ENCODE measurements around the gene CRIP3. TPM values are rescaled to one million over a fixed set of nuclear protein-coding genes. Genes with fewer than 3 reads are reported as not detected.

The CRIP3 gene
- total RNA-seq, 1 experiment from 2014 or later, result 5.7 TPM

DNA sequence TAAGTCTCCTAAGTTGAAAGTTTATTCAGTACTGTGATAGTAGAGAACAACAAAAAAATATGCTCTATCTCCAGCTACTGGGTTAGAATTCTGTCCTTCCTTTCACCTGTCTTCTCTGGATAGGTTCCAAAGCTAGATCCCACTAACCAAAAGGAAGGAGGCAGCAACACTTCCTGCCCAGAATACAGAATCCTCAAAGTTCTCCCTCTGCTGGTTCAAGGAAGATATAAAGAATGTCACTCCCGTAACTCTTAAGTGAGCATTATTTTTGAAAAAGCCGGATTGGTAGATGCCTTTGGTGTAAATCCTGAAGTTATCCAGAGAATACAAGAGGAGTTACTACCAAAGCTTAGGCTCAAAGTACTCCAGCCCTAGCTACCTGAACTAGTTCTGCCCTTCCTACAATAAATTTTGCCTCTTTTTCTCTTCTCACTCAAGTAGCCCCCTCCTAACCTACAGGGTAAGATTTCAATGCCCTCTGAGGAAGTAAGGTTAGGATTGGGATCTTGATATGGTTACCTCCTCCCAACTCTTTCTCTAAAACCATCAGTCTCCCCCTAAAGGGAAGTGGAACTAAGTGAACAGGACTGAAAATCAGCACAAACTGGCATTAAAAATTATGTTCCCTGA, 26.0 kb upstream of the CRIP3 start:
- no peaks in the 10 kb centered on the region for H3K79me2 ChIP-seq (ENCODE audit: low read depth)
- POLR2A ChIA-PET (ENCODE audit: unreplicated experiment), result no interaction called here
- no peak overlapping the region for H3K4me2 ChIP-seq
- no peaks in the 10 kb centered on the region for H3K9me3 ChIP-seq (ENCODE audit: insufficient read depth, low read depth)
- CTCF ChIA-PET, result interaction anchor here (0.5 to 1.9 kb wide), 5 partner anchors 27 to 172 kb away, joined by 3 to 5 read pairs (median 3); no protein-coding TSS in a partner anchor
- H3K27ac ChIP-seq, result no peak overlapping the region
- no peaks in the 10 kb centered on the region for H3K36me3 ChIP-seq (ENCODE audit: low read depth)
- H3K4me3 ChIP-seq, result no peak overlapping the region
- H3K27me3 ChIP-seq (ENCODE audit: insufficient read depth, low read depth), result no peaks in the 10 kb centered on the region
- peak; percentile 12 to 60 for DNase-seq
- intact Hi-C loops (cut with micrococcal nuclease; ENCODE audit: unreplicated experiment), result loop anchor here (1.0 kb wide), 1 partner anchor 71 kb away; no protein-coding TSS in a partner anchor
- no peaks in the 10 kb centered on the region for H3K4me1 ChIP-seq (replicated peaks; ENCODE audit: insufficient read depth)
- no peaks in the 10 kb centered on the region for H4K20me1 ChIP-seq (ENCODE audit: insufficient read depth)
- no peak for TF ChIP-seq EZH2 (IDR thresholded peaks at IDR 0.05; ENCODE audit: low read depth)
- TF ChIP-seq, protein P1, sequence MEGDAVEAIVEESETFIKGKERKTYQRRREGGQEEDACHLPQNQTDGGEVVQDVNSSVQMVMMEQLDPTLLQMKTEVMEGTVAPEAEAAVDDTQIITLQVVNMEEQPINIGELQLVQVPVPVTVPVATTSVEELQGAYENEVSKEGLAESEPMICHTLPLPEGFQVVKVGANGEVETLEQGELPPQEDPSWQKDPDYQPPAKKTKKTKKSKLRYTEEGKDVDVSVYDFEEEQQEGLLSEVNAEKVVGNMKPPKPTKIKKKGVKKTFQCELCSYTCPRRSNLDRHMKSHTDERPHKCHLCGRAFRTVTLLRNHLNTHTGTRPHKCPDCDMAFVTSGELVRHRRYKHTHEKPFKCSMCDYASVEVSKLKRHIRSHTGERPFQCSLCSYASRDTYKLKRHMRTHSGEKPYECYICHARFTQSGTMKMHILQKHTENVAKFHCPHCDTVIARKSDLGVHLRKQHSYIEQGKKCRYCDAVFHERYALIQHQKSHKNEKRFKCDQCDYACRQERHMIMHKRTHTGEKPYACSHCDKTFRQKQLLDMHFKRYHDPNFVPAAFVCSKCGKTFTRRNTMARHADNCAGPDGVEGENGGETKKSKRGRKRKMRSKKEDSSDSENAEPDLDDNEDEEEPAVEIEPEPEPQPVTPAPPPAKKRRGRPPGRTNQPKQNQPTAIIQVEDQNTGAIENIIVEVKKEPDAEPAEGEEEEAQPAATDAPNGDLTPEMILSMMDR (conservative IDR thresholded peaks at IDR 0.05), result peak; percentile 74
- no TSS peak for BruUV-seq (replicated peaks)
- no peak overlapping the region for H2AFZ ChIP-seq
- no peaks in the 10 kb centered on the region for H3F3A ChIP-seq (ENCODE audit: insufficient read depth, low read depth)
- no peaks in the 10 kb centered on the region for H3K9me2 ChIP-seq (ENCODE audit: insufficient read depth)

DNA sequence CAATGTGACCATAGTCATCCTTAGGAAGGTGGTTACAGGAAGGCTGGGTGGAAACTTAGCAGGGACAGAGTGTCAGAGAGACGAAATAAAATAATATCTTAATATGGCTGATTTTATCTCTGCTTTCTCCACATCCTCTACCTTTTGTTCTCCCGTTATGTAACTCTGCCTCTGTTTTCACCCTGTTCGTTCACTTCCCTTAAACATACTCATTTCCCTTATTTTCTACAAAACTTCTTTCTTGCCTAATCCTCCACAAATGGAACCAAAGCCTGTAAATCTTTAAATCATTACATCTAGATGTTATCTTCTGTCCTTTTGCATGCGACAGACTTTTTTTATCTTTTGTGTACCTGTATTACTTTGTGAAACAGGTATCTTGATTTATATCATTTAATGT, 23.3 kb upstream of the CRIP3 start:
- TF ChIP-seq, protein P1 (conservative IDR thresholded peaks at IDR 0.05), result no peak
- TF ChIP-seq EZH2 (IDR thresholded peaks at IDR 0.05; ENCODE audit: low read depth), result no peak
- Histone ChIP-seq H3K27me3 (ENCODE audit: insufficient read depth, low read depth) (no peaks in the 10 kb centered on the region), H3K9me2 (ENCODE audit: insufficient read depth) (no peaks in the 10 kb centered on the region), H3K9me3 (ENCODE audit: insufficient read depth, low read depth) (no peaks in the 10 kb centered on the region), H3K4me1 (replicated peaks; ENCODE audit: insufficient read depth) (peaks cover 14% of the 10 kb centered on the region), H3F3A (ENCODE audit: insufficient read depth, low read depth) (no peaks in the 10 kb centered on the region), H3K27ac (no peak overlapping the region), H3K4me3 (no peak overlapping the region), H2AFZ (no peak overlapping the region), H4K20me1 (ENCODE audit: insufficient read depth) (no peaks in the 10 kb centered on the region), H3K79me2 (ENCODE audit: low read depth) (no peaks in the 10 kb centered on the region), H3K36me3 (ENCODE audit: low read depth) (no peaks in the 10 kb centered on the region), H3K4me2 (no peak overlapping the region)
- ChIA-PET CTCF (no interaction called here), POLR2A (ENCODE audit: unreplicated experiment) (no interaction called here)
- no TSS peak for BruUV-seq (replicated peaks)
- intact Hi-C loops (cut with micrococcal nuclease; ENCODE audit: unreplicated experiment), result no loop called here
- DNase-seq, result no peak

DNA sequence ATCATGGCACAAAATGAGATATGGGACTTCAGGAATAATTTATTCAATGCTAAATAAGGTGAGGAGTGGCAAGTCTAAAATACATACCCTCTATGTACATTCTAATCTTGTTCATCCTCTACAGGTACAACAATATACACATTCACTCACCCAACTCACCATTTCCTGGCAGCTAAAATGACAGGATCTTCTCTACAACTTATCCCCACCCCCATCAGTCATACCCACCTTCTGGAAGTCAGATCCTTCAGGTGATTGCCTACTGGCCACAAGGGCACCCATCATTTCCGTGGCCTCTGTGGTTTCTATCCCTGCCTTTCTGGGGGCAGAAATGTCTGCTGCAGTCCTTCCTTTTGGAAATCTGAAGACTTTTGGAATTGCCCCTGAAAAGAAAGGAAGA, 22.8 kb upstream of the CRIP3 start:
- Histone ChIP-seq H2AFZ (no peak overlapping the region), H3K36me3 (ENCODE audit: low read depth) (no peaks in the 10 kb centered on the region), H3F3A (ENCODE audit: insufficient read depth, low read depth) (no peaks in the 10 kb centered on the region), H3K9me2 (ENCODE audit: insufficient read depth) (no peaks in the 10 kb centered on the region), H3K4me1 (replicated peaks; ENCODE audit: insufficient read depth) (peaks cover 14% of the 10 kb centered on the region), H3K27ac (no peak overlapping the region), H4K20me1 (ENCODE audit: insufficient read depth) (no peaks in the 10 kb centered on the region), H3K27me3 (ENCODE audit: insufficient read depth, low read depth) (no peaks in the 10 kb centered on the region), H3K4me3 (no peak overlapping the region), H3K9me3 (ENCODE audit: insufficient read depth, low read depth) (no peaks in the 10 kb centered on the region), H3K4me2 (no peak overlapping the region), H3K79me2 (ENCODE audit: low read depth) (no peaks in the 10 kb centered on the region)
- intact Hi-C loops (cut with micrococcal nuclease; ENCODE audit: unreplicated experiment), result no loop called here
- no peak for DNase-seq
- CTCF ChIA-PET, result no interaction called here
- no TSS peak for BruUV-seq (replicated peaks)
- POLR2A ChIA-PET (ENCODE audit: unreplicated experiment), result no interaction called here
- no peak for TF ChIP-seq EZH2 (IDR thresholded peaks at IDR 0.05; ENCODE audit: low read depth)
- TF ChIP-seq, protein P1 (conservative IDR thresholded peaks at IDR 0.05), result no peak

Measured in PC-9 (cell line).